GM12873 (cell line): ENCODE data around the gene SH3PXD2A.

Experiments used
- CTCF ChIP-seq: IDR thresholded peaks from 2 replicates; pipeline ENCODE4 v1.5.1; 2012; ENCODE audit warnings: low read depth, mild to moderate bottlenecking, moderate library complexity, low read length, control low read depth; ENCODE audit not compliant: insufficient read depth; ENCODE audit errors: missing control alignments

The SH3PXD2A gene

GRCh38 chr10:103793429-103793828, 61.9 kb downstream of the SH3PXD2A start:
- TF ChIP-seq CTCF, result no peak

GRCh38 chr10:103792547-103792946, 62.8 kb downstream of the SH3PXD2A start:
- TF ChIP-seq CTCF, result no peak

- no peak for TF ChIP-seq CTCF
Observed at GRCh38 chr10:103791858-103792257, 63.5 kb downstream of the SH3PXD2A start.

- TF ChIP-seq CTCF, result no peak
Observed at GRCh38 chr10:103791291-103791690, 64.1 kb downstream of the SH3PXD2A start.

GRCh38 chr10:103790580-103790979, 64.8 kb downstream of the SH3PXD2A start:
- no peak for TF ChIP-seq CTCF

GRCh38 chr10:103789771-103790201, 65.6 kb downstream of the SH3PXD2A start:
- TF ChIP-seq CTCF, result no peak

GRCh38 chr10:103789161-103789560, 66.2 kb downstream of the SH3PXD2A start:
- TF ChIP-seq CTCF, result no peak

GRCh38 chr10:103787331-103787730, 68.0 kb downstream of the SH3PXD2A start:
- no peak for TF ChIP-seq CTCF
